MG63 (cell line): ENCODE results near the gene PARVA. TPM values are rescaled to one million over a fixed set of nuclear protein-coding genes. Genes with fewer than 3 reads are reported as not detected.

ENCODE experiments used
- DNase-seq: peaks from one replicate; pipeline ENCODE4 v3.0.0-alpha.2; 2020
- H3K27me3 ChIP-seq: fragments of 250-450 bp; sonication (Bioruptor Pico); 2 replicates; pipeline ENCODE4 v1.5.1; 2020; ENCODE audit warnings: mild to moderate bottlenecking, moderate library complexity
- H3K36me3 ChIP-seq: fragments of 250-450 bp; sonication (Bioruptor Pico); 2 replicates; pipeline ENCODE4 v1.5.1; 2020; ENCODE audit warnings: mild to moderate bottlenecking, moderate library complexity
- H3K4me3 ChIP-seq: fragments of 250-450 bp; sonication (Bioruptor Pico); 2 replicates; pipeline ENCODE4 v1.5.1; 2020; ENCODE audit warnings: mild to moderate bottlenecking, moderate library complexity
- H3K9me3 ChIP-seq: fragments of 250-450 bp; sonication (Bioruptor Pico); 2 replicates; pipeline ENCODE4 v1.5.1; 2020; ENCODE audit warnings: mild to moderate bottlenecking, moderate library complexity
- total RNA-seq: library from RNA; depleted of rRNA; stranded (reverse); fragments of >200 nt; shearing (Covaris generic); gene quantifications from 2 replicates; pipeline ENCODE4 v1.2.3, GENCODE V29; 2014; ENCODE audit warnings: low replicate concordance

Gene PARVA
- total RNA-seq, 1 experiment from 2014 or later: 27.9 TPM

DNA sequence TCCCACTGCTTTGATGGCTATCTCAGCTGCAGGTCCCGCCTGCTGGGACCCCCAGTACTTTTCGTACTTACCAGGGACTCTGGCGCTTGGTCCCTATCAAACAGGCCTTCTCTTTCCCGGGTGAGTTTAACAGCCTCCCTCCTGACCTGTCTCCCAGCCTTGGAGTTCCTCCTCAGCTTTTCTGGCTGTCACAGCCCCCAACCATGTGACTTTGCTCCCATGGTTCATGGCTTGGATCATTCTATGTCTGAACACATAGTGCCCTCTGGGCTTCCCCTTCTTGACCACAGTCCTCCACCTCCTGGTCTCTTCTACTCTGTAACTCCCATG, 56.9 kb downstream of the PARVA start:
- Histone ChIP-seq H3K4me3 (no peak overlapping the region), H3K27me3 (no peaks in the 10 kb centered on the region), H3K9me3 (no peaks in the 10 kb centered on the region), H3K36me3 (peaks cover 5% of the 10 kb centered on the region)
- DNase-seq: no peak

DNA sequence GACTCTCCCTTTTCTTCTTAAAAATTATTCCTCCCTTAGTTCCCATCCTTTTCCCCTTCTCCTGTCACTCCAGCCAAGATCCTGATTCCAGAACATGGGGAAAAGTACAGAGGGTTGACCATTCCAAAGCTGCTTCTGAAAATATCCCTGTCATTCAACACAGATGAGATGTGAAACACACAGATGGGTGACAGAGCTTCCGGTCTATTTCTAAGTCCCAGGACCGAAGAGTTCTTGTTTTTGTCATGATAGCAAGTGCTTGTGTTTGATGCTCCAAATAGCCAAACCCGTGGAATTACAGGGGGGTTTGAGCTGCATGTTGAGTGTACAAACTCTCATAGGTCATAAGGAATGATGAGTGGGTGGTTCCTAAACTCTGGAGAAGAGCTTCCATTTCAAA, 57.9 kb downstream of the PARVA start:
- Histone ChIP-seq H3K36me3 (peaks cover 5% of the 10 kb centered on the region), H3K4me3 (no peak overlapping the region), H3K9me3 (no peaks in the 10 kb centered on the region), H3K27me3 (no peaks in the 10 kb centered on the region)
- no peak for DNase-seq

DNA sequence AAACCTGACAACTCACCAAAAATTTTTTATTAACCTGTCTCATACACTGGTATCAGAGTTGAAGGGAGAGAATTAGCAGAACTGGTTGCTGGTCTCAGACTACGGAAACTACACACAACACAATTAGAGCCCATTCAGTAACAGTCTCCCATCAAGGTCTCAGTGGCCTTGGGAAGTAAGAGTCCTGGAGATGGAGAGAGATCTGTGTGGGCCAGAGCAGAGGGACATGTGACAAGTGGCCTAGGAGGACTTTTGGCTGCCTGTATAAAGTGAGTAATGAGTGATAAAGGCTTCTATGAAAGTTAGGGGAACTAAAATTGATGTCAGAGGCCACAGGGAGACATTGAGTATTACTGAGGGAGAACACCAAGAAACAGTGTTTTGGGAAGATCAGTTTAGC, 58.9 kb downstream of the PARVA start:
- no peak overlapping the region for H3K4me3 ChIP-seq
- H3K36me3 ChIP-seq: peaks cover 9% of the 10 kb centered on the region
- no peaks in the 10 kb centered on the region for H3K27me3 ChIP-seq
- no peak for DNase-seq
- H3K9me3 ChIP-seq: no peaks in the 10 kb centered on the region

DNA sequence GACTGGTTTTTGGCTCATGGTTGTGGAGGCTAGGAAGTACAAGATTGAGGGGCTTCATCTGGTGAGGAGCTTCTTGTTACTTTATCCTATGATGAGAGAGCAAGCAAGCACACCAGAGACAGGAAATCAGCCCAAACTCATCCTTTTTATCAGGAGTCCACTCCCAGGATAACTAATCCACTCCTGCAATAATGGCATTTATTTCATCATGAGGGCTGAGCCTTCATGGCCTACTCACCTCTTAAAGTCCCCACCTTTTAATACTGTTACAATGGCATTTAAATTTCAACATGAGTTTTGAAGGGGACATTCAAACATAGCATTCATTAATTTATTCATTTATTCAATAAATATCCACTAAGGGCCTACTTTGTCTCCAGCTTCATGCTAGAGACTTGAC, 60.9 kb downstream of the PARVA start:
- H3K9me3 ChIP-seq: no peaks in the 10 kb centered on the region
- peaks cover 9% of the 10 kb centered on the region for H3K36me3 ChIP-seq
- no peak overlapping the region for H3K4me3 ChIP-seq
- no peaks in the 10 kb centered on the region for H3K27me3 ChIP-seq
- no peak for DNase-seq

DNA sequence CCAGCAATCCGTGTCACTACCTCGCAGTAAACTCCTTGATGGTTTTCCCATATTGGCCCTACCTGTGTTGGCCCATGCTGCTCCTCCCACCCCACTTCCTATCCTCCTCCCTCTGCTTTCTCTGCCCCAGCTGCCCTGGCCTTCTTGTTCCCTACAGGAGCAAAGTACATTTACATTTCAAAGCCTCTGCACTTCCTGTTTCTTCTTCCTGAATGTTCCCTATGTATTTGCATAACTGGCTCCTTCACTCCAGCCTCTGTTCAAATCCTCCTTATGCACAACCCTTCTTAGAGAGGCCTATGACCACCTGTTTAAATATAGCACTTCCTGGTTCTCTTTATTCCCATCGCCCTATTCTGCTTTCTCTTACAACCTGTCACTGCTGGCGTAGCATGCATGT, 62.2 kb downstream of the PARVA start:
- Histone ChIP-seq H3K9me3 (no peaks in the 10 kb centered on the region), H3K27me3 (no peaks in the 10 kb centered on the region)
- no peak for DNase-seq

DNA sequence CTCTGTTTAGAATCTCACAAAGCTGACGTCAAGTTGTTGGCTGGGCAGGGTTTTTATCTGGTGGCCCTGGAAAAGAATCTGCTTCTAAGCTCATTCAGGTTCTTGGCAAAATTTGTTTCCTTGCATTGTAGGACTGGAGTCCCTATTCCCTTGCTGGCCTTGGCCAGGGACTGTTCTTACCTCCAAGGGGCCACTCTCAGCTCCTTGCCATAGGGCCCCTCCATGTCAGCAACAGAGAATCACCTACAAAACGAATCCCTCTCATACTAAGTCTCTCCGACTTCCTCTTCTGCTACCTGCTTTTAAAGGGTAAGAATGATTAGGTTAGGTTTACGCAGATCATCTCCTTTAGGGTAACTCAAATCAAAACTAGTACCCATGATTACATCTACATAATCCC, 63.2 kb downstream of the PARVA start:
- H3K4me3 ChIP-seq: no peak overlapping the region
- no peaks in the 10 kb centered on the region for H3K9me3 ChIP-seq
- no peaks in the 10 kb centered on the region for H3K27me3 ChIP-seq
- DNase-seq: no peak
- peaks cover 13% of the 10 kb centered on the region for H3K36me3 ChIP-seq

More for the DNA sequence above, 62.2 kb downstream of the PARVA start:
- Histone ChIP-seq H3K36me3 (peaks cover 13% of the 10 kb centered on the region), H3K4me3 (no peak overlapping the region)

DNA sequence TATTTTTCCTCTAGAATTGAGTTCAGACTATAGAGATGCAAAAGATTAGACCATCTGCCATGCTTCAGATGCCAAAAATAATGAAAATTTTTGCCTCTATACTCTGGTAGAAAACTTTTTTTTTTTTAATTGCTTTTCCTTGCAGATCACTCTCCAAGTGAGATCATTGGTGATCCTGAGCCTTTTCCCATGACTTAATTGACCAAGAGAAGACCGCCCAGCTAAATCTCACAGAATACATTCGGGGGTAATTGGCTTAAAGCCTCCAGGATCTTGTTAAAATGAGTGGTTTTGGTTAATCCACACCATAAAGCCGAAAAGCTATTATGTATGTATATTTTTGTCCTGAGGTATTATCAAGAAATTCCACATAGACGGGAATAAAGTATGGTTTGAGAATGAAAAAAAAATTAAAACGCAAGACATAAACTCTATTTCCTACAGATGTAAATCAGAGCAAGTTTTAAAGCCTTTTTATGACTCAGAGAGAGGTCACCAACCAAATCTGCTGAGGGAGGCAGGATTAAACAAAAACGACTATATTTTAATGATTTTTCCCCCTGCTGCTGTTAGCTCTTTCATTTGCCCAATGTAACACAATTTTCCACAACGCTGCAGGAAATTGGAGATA, 64.0 kb downstream of the PARVA start:
- Histone ChIP-seq H3K36me3 (peaks cover 16% of the 10 kb centered on the region), H3K4me3 (no peak overlapping the region), H3K27me3 (no peaks in the 10 kb centered on the region), H3K9me3 (no peaks in the 10 kb centered on the region)
- DNase-seq: no peak

DNA sequence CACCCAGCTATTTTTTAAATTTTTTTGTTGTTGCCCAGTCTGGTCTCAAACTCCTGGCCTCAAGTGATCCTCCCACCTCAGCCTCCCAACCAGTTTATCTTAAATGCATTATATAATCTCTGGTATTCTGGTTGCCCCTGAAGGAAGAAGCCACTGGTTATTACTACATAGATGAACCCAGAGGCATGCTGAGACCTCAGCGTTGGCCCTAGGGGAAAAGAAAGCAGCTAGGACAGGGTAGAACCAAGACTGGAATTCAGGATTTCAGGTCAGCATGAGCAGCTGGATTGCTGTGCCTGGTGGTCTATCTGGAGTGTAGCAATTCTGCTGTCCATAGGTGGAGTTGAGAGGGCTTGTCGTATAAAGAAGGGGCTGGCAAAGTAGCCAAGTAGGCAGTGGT, 67.2 kb downstream of the PARVA start:
- H3K27me3 ChIP-seq: no peaks in the 10 kb centered on the region
- no peak overlapping the region for H3K4me3 ChIP-seq
- H3K9me3 ChIP-seq: no peaks in the 10 kb centered on the region
- H3K36me3 ChIP-seq: peaks cover 11% of the 10 kb centered on the region
- DNase-seq: no peak

DNA sequence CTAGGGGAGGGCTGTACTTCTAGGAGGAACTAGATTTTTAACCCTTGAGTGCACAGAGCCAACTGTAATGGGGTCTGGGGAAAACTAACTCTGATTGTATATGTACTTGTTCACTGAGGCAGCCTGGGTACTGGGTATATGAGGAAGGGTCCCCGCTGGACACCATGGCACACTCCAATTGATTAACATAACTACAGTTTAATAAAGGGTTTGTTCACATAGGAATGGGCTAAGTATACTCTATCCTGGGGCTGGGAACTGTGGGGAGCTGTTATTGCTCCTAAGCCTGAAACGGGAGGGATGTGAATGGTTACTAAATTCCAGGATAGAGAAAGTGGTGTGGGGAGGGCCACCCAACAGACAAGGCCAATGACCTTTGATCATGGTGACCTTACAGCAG, 67.6 kb downstream of the PARVA start:
- Histone ChIP-seq H3K36me3 (peaks cover 11% of the 10 kb centered on the region), H3K27me3 (no peaks in the 10 kb centered on the region), H3K9me3 (no peaks in the 10 kb centered on the region), H3K4me3 (no peak overlapping the region)
- no peak for DNase-seq

DNA sequence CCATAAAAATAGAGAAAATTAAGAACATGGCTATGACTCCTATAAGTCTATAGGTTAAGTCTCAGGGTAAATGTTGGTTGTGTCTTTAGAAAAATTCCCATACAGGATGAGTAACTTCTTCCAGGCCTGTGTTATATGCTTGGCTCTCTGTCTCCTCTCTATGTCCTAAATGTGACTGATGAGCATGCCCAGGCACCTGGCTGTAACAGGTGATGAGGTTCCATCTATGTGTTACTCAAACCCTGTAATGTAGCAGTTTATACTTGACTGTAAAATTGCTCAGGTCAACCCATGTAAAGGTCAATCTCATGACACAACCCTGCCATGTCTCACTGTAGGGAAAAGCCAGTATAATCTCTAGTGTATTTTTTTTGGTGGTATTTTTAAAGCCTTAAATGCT, 69.5 kb downstream of the PARVA start:
- DNase-seq: no peak
- H3K27me3 ChIP-seq: no peaks in the 10 kb centered on the region
- H3K9me3 ChIP-seq: no peaks in the 10 kb centered on the region
- no peak overlapping the region for H3K4me3 ChIP-seq
- peaks cover 7% of the 10 kb centered on the region for H3K36me3 ChIP-seq

DNA sequence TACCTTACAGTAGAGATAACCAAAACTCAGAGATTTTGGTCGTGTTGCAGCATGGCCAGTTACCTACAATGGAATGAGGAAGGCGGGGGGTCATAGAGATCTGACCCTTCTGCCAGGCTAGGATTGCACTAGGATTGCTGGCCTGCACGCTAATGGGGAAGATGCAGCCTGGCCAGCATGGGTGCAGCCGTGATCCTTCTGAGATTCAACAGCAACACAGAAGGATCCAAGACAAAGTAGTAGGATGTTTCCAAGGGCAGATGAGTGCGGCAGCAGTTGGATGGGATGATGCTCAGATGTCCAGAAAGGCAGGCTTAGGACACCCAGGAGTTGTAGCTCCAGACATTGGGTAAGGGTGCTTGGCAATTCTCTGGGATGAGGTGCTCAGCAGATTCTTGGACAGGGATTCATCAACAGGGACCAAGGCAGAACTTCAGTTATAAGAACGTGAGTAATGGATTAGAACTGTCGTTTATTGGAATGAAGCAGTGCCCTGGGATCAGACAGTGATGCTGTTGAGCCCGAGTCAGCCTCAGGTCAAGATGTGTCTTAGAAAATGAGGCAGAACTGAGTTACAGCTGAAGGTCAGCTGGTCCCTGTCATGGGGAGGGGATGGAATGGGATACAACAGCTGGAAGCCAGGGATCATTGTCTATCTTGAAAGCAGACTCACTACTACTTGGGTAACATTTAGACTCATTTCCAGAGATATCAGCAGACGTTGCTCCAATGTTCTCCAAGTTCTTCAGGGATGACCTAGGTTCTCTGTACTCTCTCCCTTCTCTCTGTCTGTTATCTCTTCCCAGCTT, 71.0 kb downstream of the PARVA start:
- Histone ChIP-seq H3K4me3 (no peak overlapping the region), H3K36me3 (peaks cover 7% of the 10 kb centered on the region), H3K27me3 (no peaks in the 10 kb centered on the region), H3K9me3 (no peaks in the 10 kb centered on the region)
- DNase-seq: peak; percentile 40

DNA sequence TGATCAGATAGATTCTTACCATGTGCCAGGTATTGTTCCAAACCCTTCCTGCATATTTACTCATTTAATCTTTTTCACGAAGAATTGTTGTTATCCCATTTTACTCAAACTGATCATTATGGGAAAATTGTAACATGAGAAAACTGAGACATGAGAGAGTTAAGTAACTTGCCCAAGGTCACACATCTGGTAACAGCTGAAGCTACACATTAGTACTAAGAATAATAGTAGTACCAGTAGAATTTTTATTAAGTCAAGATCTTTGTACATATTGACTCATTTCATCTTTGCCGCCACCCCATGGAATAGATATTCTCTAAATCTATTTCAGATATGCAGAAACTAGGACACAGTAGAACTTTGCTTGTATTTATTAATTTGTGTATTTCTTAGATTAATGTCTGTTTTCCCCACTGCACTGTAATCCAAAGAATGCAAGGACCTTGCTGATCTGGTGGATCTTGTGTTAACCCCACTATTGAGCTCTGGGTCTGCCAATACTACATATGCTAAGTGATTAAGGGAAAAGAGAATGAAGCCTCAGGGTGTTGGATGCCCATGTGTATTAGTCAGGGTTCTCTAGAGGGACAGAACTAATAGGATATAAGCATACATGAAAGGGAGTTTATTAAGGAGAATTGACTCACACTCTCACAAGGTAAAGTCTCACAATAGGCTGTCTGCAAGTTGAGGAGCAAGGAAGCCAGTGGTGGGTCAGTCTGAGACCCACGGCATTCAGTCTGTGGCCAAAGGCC, 72.8 kb downstream of the PARVA start:
- Histone ChIP-seq H3K27me3 (no peaks in the 10 kb centered on the region), H3K4me3 (no peak overlapping the region), H3K36me3 (peaks cover 2% of the 10 kb centered on the region), H3K9me3 (no peaks in the 10 kb centered on the region)
- DNase-seq: peak; percentile 28

DNA sequence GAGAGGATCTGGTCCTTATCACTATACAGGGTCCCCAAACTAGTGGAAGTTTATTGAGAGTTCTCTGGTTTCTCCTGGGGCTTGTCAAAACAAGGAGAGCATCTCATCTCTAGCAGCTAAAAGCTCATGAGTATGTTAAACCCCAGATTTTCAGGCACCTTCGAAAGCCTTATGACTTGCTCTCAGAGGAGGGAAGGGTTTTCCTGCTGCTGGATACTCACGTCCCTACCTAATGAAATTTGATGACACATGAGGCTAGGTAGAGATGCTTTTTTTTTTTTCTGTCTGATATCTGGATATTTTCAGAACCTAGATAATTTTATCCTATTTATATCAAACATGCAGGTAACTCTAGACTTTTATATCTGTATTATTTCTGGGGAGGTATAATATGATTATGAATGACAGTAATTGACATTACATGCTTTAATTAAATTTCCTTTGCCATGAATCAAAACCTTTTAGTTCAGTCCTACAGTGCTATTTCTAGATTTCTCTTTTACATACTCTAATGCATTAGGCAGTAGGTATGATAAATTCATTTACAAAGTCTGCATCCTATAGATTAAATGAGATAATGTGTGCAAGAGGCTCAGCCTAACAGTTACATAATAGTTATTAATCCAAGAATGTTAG, 73.9 kb downstream of the PARVA start:
- H3K4me3 ChIP-seq: no peak overlapping the region
- H3K9me3 ChIP-seq: no peaks in the 10 kb centered on the region
- DNase-seq: no peak
- H3K36me3 ChIP-seq: no peaks in the 10 kb centered on the region; the same call in 1 of the 2 replicates
- H3K27me3 ChIP-seq: no peaks in the 10 kb centered on the region

DNA sequence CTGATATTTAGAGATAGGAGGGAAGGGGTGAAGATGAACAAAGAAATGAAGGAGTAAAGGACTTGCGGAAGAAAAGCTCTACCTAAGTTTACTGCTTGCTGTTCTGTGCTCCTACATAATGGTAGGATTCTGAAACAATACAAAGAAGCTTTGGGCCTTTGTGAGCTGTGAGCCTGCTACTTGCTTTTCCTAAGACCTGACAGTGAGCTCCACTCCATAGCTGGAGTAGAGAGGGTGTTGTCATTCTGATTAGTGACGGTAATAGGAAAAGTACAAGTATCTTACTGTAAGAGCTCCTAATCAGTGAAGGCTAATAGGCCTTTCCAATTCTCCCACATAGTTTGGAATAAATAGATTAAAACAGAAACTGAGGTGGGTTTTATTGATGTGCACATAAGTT, 75.9 kb downstream of the PARVA start:
- no peaks in the 10 kb centered on the region for H3K27me3 ChIP-seq
- no peaks in the 10 kb centered on the region for H3K9me3 ChIP-seq
- no peaks in the 10 kb centered on the region; the same call in 1 of the 2 replicates for H3K36me3 ChIP-seq
- H3K4me3 ChIP-seq: no peak overlapping the region
- DNase-seq: no peak

DNA sequence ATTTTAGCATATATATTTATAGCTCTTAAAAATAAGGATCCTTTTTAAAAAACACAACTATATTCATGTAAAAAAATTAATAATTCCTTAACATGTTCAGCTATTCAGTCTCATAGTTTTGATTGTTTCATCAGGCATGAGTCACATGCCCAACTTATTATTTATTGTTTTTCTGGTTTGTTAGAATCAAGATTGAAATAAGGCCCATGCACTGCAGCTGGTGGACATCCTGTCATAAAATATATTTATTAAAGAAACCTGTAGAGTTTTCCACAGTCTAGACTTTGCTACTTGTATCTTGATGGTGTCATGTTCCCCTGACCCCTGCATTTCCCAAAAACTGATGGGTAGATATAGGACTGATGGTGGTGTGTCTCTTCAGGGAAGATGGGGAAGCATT, 77.4 kb downstream of the PARVA start:
- Histone ChIP-seq H3K4me3 (no peak overlapping the region), H3K36me3 (no peaks in the 10 kb centered on the region; the same call in 1 of the 2 replicates), H3K27me3 (no peaks in the 10 kb centered on the region), H3K9me3 (no peaks in the 10 kb centered on the region)
- DNase-seq: no peak

DNA sequence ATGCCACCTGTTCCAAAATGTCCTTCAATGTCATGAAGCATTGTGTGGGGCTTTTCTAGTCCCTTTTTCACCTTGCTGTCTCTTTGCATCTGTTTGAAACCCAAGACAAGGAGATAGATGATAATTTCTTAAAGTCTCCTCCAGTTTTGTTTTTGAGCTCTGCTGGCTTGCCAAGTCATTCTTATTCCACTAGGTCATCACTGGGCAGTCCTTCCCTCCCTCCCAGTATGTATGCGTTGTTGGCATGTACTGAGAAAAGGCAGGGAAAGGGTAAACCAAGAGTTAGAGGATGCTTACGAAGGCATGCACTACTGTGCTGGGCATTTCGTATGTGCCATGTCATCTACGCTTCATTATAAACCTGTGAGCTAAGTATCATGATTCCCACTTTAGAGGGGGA, 78.6 kb downstream of the PARVA start:
- DNase-seq: peak; percentile 66
- no peaks in the 10 kb centered on the region for H3K9me3 ChIP-seq
- no peaks in the 10 kb centered on the region; the same call in 1 of the 2 replicates for H3K36me3 ChIP-seq
- H3K27me3 ChIP-seq: no peaks in the 10 kb centered on the region
- no peak overlapping the region for H3K4me3 ChIP-seq
